ACC112 (cell line): ENCODE measurements around the gene IL24.
"Not testable (repeated sequence)": the region's sequence is repeated elsewhere in the genome, so short reads cannot be mapped to it uniquely, and the experiment has no call there.

Source experiments
- H2AFZ ChIP-seq: fragments of 200-600 bp; sonication (generic); one replicate; pipeline ENCODE4 v1.6.0; 2017; ENCODE audit warnings: antibody characterized with exemption, low read length; ENCODE audit not compliant: unreplicated experiment
- H3K27ac ChIP-seq: fragments of 200-600 bp; sonication (generic); 2 replicates; pipeline ENCODE4 v1.5.1; 2014; ENCODE audit warnings: low read depth, mild to moderate bottlenecking, antibody characterized with exemption, low read length, moderate library complexity
- H3K27me3 ChIP-seq: fragments of 200-600 bp; sonication (generic); 2 replicates; pipeline ENCODE4 v1.6.1; 2014; ENCODE audit warnings: mild to moderate bottlenecking, antibody characterized with exemption, low read length, moderate library complexity, mixed read lengths; ENCODE audit not compliant: insufficient read depth
- H3K36me3 ChIP-seq: fragments of 200-600 bp; sonication (generic); 2 replicates; pipeline ENCODE4 v1.6.1; 2016; ENCODE audit warnings: mild to moderate bottlenecking, antibody characterized with exemption, low read length, moderate library complexity, mixed read lengths; ENCODE audit not compliant: insufficient read depth
- H3K4me1 ChIP-seq: fragments of 200-600 bp; sonication (generic); one replicate; pipeline ENCODE4 v1.6.1; 2016; ENCODE audit warnings: low read length, mixed read lengths; ENCODE audit not compliant: insufficient read depth, unreplicated experiment, control insufficient read depth
- H3K4me3 ChIP-seq: fragments of 200-600 bp; sonication (generic); 2 replicates; pipeline ENCODE4 v1.5.1; 2014; ENCODE audit warnings: mild to moderate bottlenecking, low read depth, low read length
- H3K79me2 ChIP-seq: fragments of 200-600 bp; sonication (generic); one replicate; pipeline ENCODE4 v1.6.0; 2016; ENCODE audit warnings: low read length; ENCODE audit not compliant: control insufficient read depth, unreplicated experiment, insufficient read depth

IL24 gene, protein sequence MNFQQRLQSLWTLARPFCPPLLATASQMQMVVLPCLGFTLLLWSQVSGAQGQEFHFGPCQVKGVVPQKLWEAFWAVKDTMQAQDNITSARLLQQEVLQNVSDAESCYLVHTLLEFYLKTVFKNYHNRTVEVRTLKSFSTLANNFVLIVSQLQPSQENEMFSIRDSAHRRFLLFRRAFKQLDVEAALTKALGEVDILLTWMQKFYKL

DNA sequence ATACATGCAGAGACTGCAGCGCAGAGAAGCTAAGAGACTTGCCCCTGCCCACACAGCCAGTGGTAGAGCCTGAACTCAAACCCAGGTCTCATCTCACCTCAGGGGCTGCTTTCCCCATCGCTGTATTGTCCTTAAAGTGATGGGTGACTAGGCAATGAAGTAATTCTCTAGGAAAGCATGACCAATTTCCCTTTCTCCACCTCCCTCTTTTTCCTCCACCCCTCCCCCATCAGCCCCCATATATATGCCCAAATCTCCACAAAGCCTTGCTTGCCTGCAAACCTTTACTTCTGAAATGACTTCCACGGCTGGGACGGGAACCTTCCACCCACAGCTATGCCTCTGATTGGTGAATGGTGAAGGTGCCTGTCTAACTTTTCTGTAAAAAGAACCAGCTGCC lies at the start of gene IL24:
Gene IL24 (plus strand): TSS at position 269 of the 400 bp plus-strand sequence. CDS start 390 bp downstream, outside the sequence.
- peaks cover 63% of the 10 kb centered on the region for H3K4me1 ChIP-seq
- peak within 1 kb of the TSS; percentile 80 for H2AFZ ChIP-seq
- H3K27ac ChIP-seq, result peak within 1 kb of the TSS; percentile 73
- H3K36me3 ChIP-seq, result no peaks in the 10 kb centered on the region
- H3K27me3 ChIP-seq, result no peaks in the 10 kb centered on the region
- no peak within 1 kb of the TSS for H3K4me3 ChIP-seq
- no peaks in the 10 kb centered on the region for H3K79me2 ChIP-seq

DNA sequence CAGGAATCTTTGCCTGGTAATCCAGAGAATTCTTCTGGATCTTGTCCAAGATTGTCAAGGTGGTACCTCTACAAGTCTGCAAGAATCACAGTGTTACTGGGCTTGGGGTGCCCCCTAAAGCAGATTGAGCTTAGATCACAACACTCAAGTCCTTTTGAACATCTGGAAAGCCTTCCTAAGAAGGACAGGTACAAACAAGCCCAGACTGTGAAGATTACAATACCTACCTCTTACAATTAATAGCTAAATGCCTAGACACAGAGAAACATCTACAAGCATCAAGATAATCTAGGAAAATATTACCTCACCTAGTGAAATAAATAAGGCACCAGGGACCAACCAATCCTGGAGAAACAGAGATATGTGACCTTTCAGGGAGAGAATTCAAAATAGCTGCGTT lies 49.3 kb upstream of the IL24 start:
- H3K36me3 ChIP-seq, result no peaks in the 10 kb centered on the region
- no peaks in the 10 kb centered on the region for H3K79me2 ChIP-seq
- peaks cover 29% of the 10 kb centered on the region for H3K27me3 ChIP-seq
- peaks cover 2% of the 10 kb centered on the region for H3K4me1 ChIP-seq
- H3K4me3 ChIP-seq, result no peak overlapping the region
- H2AFZ ChIP-seq, result no peak overlapping the region
- H3K27ac ChIP-seq, result no peak overlapping the region

DNA sequence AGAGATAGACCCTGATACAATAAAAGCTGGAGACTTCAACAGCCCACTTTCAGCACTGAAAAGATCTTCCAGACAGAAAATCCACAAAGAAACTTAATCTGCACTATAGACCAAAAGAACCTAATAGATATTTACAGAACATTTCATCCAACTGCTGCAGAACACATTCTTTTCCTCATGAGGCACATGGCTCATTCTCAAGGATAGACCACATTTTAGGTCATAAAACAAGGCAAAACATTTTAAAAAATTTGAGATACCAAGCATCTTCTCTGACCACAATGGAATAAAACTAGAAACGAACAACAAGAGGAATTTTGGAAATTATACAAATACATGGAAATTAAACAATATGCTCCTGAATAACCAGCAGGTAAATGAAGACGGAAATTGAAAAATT lies 46.8 kb upstream of the IL24 start:
- Histone ChIP-seq H3K4me1 (peaks cover 2% of the 10 kb centered on the region), H3K79me2 (no peaks in the 10 kb centered on the region), H3K27ac (no peak overlapping the region), H3K36me3 (no peaks in the 10 kb centered on the region), H3K27me3 (peaks cover 29% of the 10 kb centered on the region), H3K4me3 (no peak overlapping the region), H2AFZ (no peak overlapping the region)

DNA sequence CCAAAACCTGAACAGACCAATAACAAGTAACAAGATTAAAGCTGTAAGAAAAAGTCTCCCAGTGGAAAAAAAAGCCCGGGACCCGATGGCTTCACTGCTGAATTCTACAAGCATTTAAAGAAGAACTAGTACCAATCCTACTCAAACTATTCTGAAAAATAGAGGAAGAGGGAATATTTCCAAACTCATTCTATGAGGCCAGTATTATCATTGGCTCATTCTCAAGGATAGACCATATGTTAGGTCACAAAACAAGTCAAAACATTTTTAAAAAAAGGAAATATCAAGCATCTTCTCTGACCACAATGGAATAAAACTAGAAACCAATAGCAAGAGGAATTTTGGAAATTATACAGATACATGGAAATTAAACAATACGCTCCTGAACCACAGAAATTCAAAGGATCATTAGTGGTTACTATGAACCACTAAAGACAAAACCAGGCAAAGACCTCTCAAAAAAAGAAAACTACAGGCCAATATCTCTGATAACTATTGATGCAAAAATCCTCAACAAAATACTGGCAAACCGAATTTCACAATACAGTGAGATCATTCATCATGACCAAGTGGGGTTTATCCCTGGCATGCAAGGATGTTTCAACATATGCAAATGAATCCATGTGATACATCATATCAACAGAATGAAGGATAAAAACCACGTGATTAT lies 45.8 kb upstream of the IL24 start:
- H2AFZ ChIP-seq, result no peak overlapping the region
- H3K4me1 ChIP-seq, result peaks cover 2% of the 10 kb centered on the region
- peak overlapping the region; percentile 75 for H3K27ac ChIP-seq
- peaks cover 38% of the 10 kb centered on the region for H3K27me3 ChIP-seq
- no peaks in the 10 kb centered on the region for H3K36me3 ChIP-seq
- H3K79me2 ChIP-seq, result no peaks in the 10 kb centered on the region
- no peak overlapping the region for H3K4me3 ChIP-seq

DNA sequence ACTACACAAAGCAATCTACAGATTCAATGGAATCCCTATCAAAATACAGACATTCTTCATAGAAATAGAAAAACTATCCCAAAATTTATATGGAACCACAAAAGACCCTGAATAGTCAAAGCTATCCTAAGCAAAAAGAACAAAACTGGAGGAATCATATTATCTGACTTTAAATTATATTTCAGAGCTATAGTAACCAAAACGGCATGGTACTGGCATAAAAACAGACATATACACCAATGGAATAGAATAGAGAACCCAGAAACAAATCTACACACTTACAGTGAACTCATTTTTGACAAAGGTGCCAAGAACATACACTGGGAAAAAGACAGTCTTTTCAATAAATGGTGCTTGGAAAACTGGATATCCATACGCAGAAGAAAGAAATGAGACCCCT lies 44.6 kb upstream of the IL24 start:
- not testable (repeated sequence) for H3K36me3 ChIP-seq, H2AFZ ChIP-seq, H3K4me3 ChIP-seq, H3K4me1 ChIP-seq, H3K79me2 ChIP-seq, H3K27ac ChIP-seq
- H3K27me3 ChIP-seq, result peaks cover 48% of the 10 kb centered on the region

DNA sequence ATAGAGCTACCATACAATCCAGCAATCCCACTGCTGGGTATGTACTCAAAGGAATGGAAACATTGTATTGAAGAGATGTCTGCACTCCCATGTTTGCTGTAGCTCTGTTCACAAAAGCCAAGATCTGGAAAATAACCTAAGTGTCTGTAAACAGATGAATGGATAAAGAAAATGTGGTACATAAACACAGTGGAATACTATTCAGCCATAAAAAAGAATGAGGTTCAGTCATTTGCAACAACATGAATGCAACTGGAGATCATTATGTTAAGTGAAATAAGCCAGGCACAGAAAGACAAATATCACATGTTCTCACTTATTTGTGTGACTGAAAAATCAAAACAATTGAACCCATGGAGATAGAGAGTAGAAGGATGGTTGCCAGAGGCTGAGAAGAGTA lies 43.5 kb upstream of the IL24 start:
- H3K36me3 ChIP-seq, H2AFZ ChIP-seq, H3K27ac ChIP-seq, H3K4me1 ChIP-seq, H3K4me3 ChIP-seq, H3K79me2 ChIP-seq: not testable (repeated sequence)
- H3K27me3 ChIP-seq, result peaks cover 52% of the 10 kb centered on the region

DNA sequence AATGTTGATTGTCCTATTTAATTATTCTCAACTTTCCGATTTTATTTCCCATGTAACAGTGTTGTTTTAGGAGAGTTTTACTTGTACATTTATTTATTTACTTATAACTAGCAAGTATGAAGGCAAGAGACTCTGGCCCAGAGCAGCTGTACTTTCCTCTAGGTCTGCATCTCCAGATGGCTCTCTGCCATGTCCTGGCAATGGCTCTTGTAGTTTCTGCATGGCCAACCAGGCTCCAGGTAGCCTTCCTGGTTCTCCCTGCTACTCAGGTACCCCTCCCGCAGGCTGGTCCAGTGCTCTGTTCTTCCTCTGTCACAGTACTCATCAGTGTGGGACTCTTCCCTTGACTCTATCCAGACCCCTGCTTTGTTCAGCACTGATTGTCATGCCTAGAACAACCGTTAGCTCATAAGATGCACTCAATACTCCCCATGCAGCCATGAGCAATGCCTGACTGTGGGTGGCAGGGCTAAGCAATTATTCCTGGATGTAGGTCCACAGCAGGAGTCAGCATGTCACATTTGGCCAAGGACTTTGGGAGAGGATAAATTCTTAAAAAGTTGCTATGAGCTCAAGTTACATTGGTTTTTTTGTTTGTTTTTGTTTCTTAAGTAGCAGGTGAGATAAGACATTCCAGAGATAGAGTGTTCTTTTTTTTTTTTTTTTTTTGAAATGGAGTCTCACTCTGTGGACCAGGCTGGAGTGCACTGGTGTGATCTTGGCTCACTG lies 42.7 kb upstream of the IL24 start:
- H3K27me3 ChIP-seq, result peaks cover 51% of the 10 kb centered on the region
- H2AFZ ChIP-seq, result no peak overlapping the region

DNA sequence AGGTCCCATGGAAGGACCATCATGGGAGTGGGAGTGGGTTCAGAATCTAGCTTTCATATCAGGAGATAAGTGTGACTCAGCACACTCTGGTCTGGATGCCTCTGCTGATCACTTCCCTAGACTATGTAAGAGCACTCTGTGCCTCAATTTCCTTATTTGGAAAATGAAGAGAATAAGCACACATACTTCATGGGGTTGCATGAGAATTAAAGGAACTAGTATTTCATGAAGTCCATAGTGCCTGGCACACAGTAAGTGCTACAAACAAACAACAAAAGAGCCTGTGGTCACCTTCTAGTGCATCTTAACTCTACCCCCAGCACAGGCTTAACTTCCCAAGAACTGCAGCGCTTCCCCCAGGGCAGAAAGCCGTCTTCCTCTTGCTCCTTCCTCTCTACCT lies 41.4 kb upstream of the IL24 start:
- Histone ChIP-seq H2AFZ (no peak overlapping the region), H3K4me3 (no peak overlapping the region), H3K4me1 (peaks cover 2% of the 10 kb centered on the region), H3K27ac (no peak overlapping the region), H3K79me2 (no peaks in the 10 kb centered on the region), H3K36me3 (no peaks in the 10 kb centered on the region), H3K27me3 (peaks cover 50% of the 10 kb centered on the region)

More for the DNA sequence above, 42.7 kb upstream of the IL24 start:
- Histone ChIP-seq H3K4me3 (no peak overlapping the region), H3K36me3 (no peaks in the 10 kb centered on the region), H3K4me1 (peaks cover 2% of the 10 kb centered on the region), H3K79me2 (no peaks in the 10 kb centered on the region), H3K27ac (no peak overlapping the region)

DNA sequence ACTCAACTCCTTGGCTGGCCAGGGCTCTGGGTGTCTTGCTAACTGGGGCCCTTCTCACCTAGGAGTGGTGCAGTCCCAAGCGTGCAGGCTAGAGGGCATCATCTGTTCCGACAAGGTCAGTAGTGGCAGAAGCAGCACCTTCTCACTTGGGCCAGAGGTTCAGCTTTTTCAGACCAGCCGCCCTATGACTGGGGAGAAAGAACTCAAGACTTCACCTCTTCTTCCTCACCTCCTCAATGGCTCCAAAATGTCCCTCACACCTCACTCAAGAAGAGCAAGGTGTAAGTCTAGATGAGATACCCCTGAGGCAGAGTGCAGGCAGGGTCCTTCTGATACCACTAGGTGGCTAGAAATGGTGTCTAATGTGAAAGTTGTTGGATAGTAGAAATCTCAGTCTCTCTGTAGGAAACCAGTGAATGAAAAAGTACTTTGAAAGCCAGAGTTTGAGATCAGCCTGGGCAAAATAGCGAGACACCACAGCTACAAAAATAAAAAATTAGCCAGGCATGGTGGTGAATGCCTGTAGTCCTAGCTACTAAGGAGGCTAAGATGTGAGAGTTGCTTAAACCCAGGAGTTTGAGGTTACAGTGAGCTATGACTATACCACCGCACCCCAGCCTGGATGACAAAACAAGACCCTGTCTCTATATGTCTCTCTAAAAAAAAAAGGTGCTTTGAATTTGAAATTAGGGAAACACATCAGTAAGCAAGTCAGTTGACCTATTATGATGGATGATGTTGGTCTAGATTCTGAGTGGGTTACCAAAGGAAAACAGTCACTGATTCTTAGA lies 40.4 kb upstream of the IL24 start:
- Histone ChIP-seq H3K27ac (no peak overlapping the region), H3K79me2 (no peaks in the 10 kb centered on the region), H3K27me3 (peaks cover 60% of the 10 kb centered on the region), H3K36me3 (no peaks in the 10 kb centered on the region), H2AFZ (no peak overlapping the region), H3K4me3 (no peak overlapping the region), H3K4me1 (peaks cover 2% of the 10 kb centered on the region)

DNA sequence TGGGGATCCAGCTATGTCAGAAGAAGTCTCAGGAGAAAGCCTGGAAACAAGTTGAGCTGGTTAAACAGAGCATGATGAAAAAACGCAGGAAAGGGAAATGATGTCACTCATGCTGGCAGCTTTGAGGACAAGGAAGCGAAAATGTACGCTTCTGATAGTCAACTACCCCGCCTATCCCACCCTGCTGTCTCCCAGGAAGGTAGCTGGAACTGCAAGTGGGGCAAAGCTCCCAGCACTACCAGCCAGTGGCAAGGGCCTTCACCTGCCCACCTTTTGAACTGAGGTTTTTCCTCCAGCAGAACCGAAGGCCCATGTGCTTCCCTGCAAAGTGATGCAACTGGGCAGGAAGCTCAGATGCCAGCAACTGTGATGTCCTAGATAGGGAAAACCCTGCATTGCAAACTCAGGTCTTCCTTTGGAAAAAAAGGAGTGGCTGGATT lies 38.1 kb upstream of the IL24 start:
- Histone ChIP-seq H3K4me3 (no peak overlapping the region), H3K27ac (no peak overlapping the region), H3K36me3 (no peaks in the 10 kb centered on the region), H3K4me1 (no peaks in the 10 kb centered on the region), H2AFZ (no peak overlapping the region), H3K27me3 (peaks cover 71% of the 10 kb centered on the region), H3K79me2 (no peaks in the 10 kb centered on the region)
